ENCODE results near the gene MOGAT1. TPM values are rescaled to one million over a fixed set of nuclear protein-coding genes. Genes with fewer than 3 reads are reported as not detected.
"Not testable (repeated sequence)": the region's sequence is repeated elsewhere in the genome, so short reads cannot be mapped to it uniquely, and the experiment has no call there.

Gene MOGAT1
- polyA plus RNA-seq, 1 donor, result not detected

- DNase-seq, result peak; percentile 56 to 80
- H3K36me3 ChIP-seq (ENCODE audit: control insufficient read depth, insufficient read depth, low read length), result no peaks in the 10 kb centered on the region
- H3K9me3 ChIP-seq (ENCODE audit: control insufficient read depth, low read depth, low read length), result no peaks in the 10 kb centered on the region
- no peak overlapping the region for H3K4me3 ChIP-seq (ENCODE audit: low read length)
- H3K27ac ChIP-seq (ENCODE audit: low read length), result no peak overlapping the region
- 50% methylated on average over 1 of the region's 16 CpGs for WGBS (ENCODE audit: insufficient coverage, low lambda C conversion rate)
- H3K27me3 ChIP-seq (ENCODE audit: control insufficient read depth, insufficient read depth, low read length), result no peaks in the 10 kb centered on the region
- H3K4me1 ChIP-seq (ENCODE audit: control insufficient read depth, insufficient read depth, low read length), result peaks cover 5% of the 10 kb centered on the region
Measured at GRCh38 chr2:222709191-222709891, 37.9 kb downstream of the MOGAT1 start.

- Histone ChIP-seq H3K27me3 (ENCODE audit: control insufficient read depth, insufficient read depth, low read length) (no peaks in the 10 kb centered on the region), H3K4me1 (ENCODE audit: control insufficient read depth, insufficient read depth, low read length) (peaks cover 10% of the 10 kb centered on the region), H3K4me3 (ENCODE audit: low read length) (no peak overlapping the region), H3K9me3 (ENCODE audit: control insufficient read depth, low read depth, low read length) (no peaks in the 10 kb centered on the region), H3K27ac (ENCODE audit: low read length) (no peak overlapping the region), H3K36me3 (ENCODE audit: control insufficient read depth, insufficient read depth, low read length) (no peaks in the 10 kb centered on the region)
- WGBS (ENCODE audit: insufficient coverage, low lambda C conversion rate), result no CpG with 5 or more reads among the region's 3 CpGs
- DNase-seq, result no peak
Measured at GRCh38 chr2:222710736-222711135, 39.3 kb downstream of the MOGAT1 start.

GRCh38 chr2:222711315-222711940 lies 40.0 kb downstream of the MOGAT1 start:
- DNase-seq, result no peak
- 80% methylated on average over 3 of the region's 10 CpGs for WGBS (ENCODE audit: insufficient coverage, low lambda C conversion rate)

GRCh38 chr2:222713002-222713401 lies 41.5 kb downstream of the MOGAT1 start:
- Histone ChIP-seq H3K4me3 (ENCODE audit: low read length) (no peak overlapping the region), H3K36me3 (ENCODE audit: control insufficient read depth, insufficient read depth, low read length) (no peaks in the 10 kb centered on the region), H3K4me1 (ENCODE audit: control insufficient read depth, insufficient read depth, low read length) (peaks cover 10% of the 10 kb centered on the region), H3K27ac (ENCODE audit: low read length) (no peak overlapping the region), H3K27me3 (ENCODE audit: control insufficient read depth, insufficient read depth, low read length) (no peaks in the 10 kb centered on the region), H3K9me3 (ENCODE audit: control insufficient read depth, low read depth, low read length) (no peaks in the 10 kb centered on the region)
- WGBS (ENCODE audit: insufficient coverage, low lambda C conversion rate), result 80% methylated on average over 1 of the region's 3 CpGs
- no peak for DNase-seq

More at GRCh38 chr2:222711315-222711940, 40.0 kb downstream of the MOGAT1 start:
- Histone ChIP-seq H3K27me3 (ENCODE audit: control insufficient read depth, insufficient read depth, low read length) (no peaks in the 10 kb centered on the region), H3K4me1 (ENCODE audit: control insufficient read depth, insufficient read depth, low read length) (peaks cover 10% of the 10 kb centered on the region), H3K27ac (ENCODE audit: low read length) (no peak overlapping the region), H3K9me3 (ENCODE audit: control insufficient read depth, low read depth, low read length) (no peaks in the 10 kb centered on the region), H3K4me3 (ENCODE audit: low read length) (no peak overlapping the region), H3K36me3 (ENCODE audit: control insufficient read depth, insufficient read depth, low read length) (no peaks in the 10 kb centered on the region)

DNA sequence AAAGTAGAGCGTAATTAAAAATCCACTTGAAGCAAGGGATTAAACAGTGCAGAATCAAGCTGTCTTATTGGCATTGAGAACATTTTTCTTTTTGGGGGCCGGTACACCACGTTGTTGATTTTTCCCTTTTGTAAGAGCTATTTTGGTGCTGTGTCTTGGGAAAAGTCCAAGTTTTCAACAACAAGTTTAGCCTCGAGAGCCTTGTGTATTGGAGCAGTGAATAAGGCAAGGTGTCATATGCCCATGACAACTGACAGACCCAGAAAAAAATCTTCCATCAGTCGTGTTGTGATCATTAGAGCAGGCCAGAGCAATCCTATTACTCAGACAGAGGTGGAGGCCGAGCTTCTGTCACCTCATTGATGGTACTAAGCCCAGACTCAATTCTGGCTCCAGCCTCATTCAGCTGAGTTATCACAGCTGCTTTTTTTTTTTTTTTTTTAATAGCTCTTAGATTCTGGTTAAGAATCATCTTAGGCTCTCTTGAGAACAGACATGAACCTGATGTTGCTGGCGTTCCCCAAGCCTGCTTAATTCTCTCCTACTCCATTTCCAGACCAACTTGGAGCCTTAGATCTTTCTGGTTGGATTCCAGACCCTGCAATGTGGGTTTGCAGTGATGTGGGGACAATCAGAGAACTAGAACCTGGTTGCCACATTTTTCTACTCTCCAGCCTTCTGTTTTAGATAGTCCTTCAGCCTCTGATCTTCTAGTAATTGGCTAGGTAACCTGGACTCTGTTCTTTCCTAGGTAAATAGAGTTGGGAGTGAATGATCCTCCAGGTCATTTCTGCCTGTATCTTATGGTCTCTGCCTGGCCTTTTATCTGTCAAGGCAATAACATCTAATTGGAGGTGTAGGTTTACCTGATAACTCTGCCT lies 43.1 kb downstream of the MOGAT1 start:
- Histone ChIP-seq H3K27me3 (ENCODE audit: control insufficient read depth, insufficient read depth, low read length) (no peaks in the 10 kb centered on the region), H3K4me1 (ENCODE audit: control insufficient read depth, insufficient read depth, low read length) (peaks cover 10% of the 10 kb centered on the region), H3K9me3 (ENCODE audit: control insufficient read depth, low read depth, low read length) (no peaks in the 10 kb centered on the region), H3K27ac (ENCODE audit: low read length) (no peak overlapping the region), H3K36me3 (ENCODE audit: control insufficient read depth, insufficient read depth, low read length) (no peaks in the 10 kb centered on the region), H3K4me3 (ENCODE audit: low read length) (no peak overlapping the region)
- peak; percentile 49 to 77 for DNase-seq
- 75% methylated on average over 2 of the region's 7 CpGs for WGBS (ENCODE audit: insufficient coverage, low lambda C conversion rate)

DNA sequence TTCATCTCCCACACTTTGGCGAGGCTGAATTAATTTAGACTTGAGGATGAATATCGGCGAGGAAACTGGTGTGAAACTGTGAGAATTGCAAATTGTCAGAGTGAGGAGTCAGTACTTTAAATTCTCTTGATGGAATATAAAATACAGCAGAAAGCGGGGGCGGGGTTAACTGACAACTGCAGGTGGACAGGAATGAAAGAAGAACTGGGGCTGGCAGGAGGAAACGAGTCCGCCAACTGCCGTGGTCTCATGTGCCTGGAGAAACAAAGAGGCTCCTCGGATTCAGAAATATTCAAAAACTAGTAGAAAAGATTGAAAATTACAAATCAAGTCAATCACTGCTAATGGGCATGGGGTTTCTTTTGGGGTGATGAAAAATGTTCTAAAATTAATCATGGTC lies 44.3 kb downstream of the MOGAT1 start:
- Histone ChIP-seq H3K27ac (ENCODE audit: low read length) (no peak overlapping the region), H3K4me1 (ENCODE audit: control insufficient read depth, insufficient read depth, low read length) (peaks cover 10% of the 10 kb centered on the region), H3K36me3 (ENCODE audit: control insufficient read depth, insufficient read depth, low read length) (no peaks in the 10 kb centered on the region), H3K27me3 (ENCODE audit: control insufficient read depth, insufficient read depth, low read length) (no peaks in the 10 kb centered on the region), H3K9me3 (ENCODE audit: control insufficient read depth, low read depth, low read length) (no peaks in the 10 kb centered on the region), H3K4me3 (ENCODE audit: low read length) (no peak overlapping the region)
- 81% methylated on average over 4 of the region's 9 CpGs for WGBS (ENCODE audit: insufficient coverage, low lambda C conversion rate)
- DNase-seq, result no peak

DNA sequence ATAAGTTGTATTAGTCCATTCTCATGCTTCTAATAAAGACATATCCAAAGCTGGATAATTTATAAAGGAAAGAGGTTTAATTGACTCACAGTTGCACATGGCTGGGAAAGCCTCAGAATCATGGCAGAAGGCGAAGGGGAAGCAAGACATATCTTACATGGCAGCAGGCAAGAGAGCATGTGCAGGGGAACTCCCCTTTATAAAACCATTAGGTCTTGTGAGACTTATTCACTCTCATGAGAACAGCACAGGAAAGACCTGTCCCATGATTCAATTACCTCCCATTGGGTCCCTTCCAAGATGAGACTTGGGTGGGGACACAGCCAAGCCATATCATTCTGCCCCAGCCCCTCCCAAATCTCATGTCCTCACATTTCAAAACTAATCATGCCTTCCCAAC lies 48.3 kb downstream of the MOGAT1 start:
- H3K9me3 ChIP-seq (ENCODE audit: control insufficient read depth, low read depth, low read length); H3K36me3 ChIP-seq (ENCODE audit: control insufficient read depth, insufficient read depth, low read length); DNase-seq; H3K4me3 ChIP-seq (ENCODE audit: low read length); H3K4me1 ChIP-seq (ENCODE audit: control insufficient read depth, insufficient read depth, low read length); H3K27me3 ChIP-seq (ENCODE audit: control insufficient read depth, insufficient read depth, low read length); H3K27ac ChIP-seq (ENCODE audit: low read length): not testable (repeated sequence)
- WGBS (ENCODE audit: insufficient coverage, low lambda C conversion rate), result no CpG with 5 or more reads among the region's 1 CpG

GRCh38 chr2:222721597-222721996 lies 50.1 kb downstream of the MOGAT1 start:
- not testable (repeated sequence) for H3K4me1 ChIP-seq (ENCODE audit: control insufficient read depth, insufficient read depth, low read length); H3K36me3 ChIP-seq (ENCODE audit: control insufficient read depth, insufficient read depth, low read length); H3K4me3 ChIP-seq (ENCODE audit: low read length); H3K27ac ChIP-seq (ENCODE audit: low read length); H3K27me3 ChIP-seq (ENCODE audit: control insufficient read depth, insufficient read depth, low read length); DNase-seq; H3K9me3 ChIP-seq (ENCODE audit: control insufficient read depth, low read depth, low read length)
- WGBS (ENCODE audit: insufficient coverage, low lambda C conversion rate), result no CpG with 5 or more reads among the region's 2 CpGs

- no peak overlapping the region for H3K27ac ChIP-seq (ENCODE audit: low read length)
- H3K27me3 ChIP-seq (ENCODE audit: control insufficient read depth, insufficient read depth, low read length), result no peaks in the 10 kb centered on the region
- H3K4me1 ChIP-seq (ENCODE audit: control insufficient read depth, insufficient read depth, low read length), result peaks cover 4% of the 10 kb centered on the region
- WGBS (ENCODE audit: insufficient coverage, low lambda C conversion rate), result no CpG with 5 or more reads among the region's 2 CpGs
- H3K9me3 ChIP-seq (ENCODE audit: control insufficient read depth, low read depth, low read length), result no peaks in the 10 kb centered on the region
- H3K4me3 ChIP-seq (ENCODE audit: low read length), result no peak overlapping the region
- no peak for DNase-seq
- no peaks in the 10 kb centered on the region for H3K36me3 ChIP-seq (ENCODE audit: control insufficient read depth, insufficient read depth, low read length)
Measured at GRCh38 chr2:222722327-222722946, 51.0 kb downstream of the MOGAT1 start.

DNA sequence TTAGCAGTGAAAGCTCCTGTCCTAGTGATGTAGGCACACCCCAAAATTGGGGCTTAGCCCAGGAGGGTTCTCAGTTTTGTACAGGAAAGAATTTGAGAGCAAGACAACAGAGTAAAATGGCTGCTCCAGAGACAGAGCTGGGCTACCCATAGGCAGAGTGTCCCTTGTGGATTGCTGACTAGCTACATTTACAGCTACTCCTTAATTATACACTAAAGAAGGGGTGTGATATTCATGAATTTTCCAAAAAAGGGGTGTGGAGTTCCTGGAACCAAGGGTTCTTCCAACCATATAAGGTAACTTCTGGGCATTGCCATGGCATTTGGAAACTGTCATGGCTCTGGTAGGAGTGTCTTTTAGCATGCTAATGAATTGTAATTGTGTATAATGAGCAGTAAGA lies 52.8 kb downstream of the MOGAT1 start:
- H3K27me3 ChIP-seq (ENCODE audit: control insufficient read depth, insufficient read depth, low read length), result no peaks in the 10 kb centered on the region
- DNase-seq, result no peak

More for the DNA sequence above, 52.8 kb downstream of the MOGAT1 start:
- Histone ChIP-seq H3K27ac (ENCODE audit: low read length) (no peak overlapping the region), H3K9me3 (ENCODE audit: control insufficient read depth, low read depth, low read length) (no peaks in the 10 kb centered on the region), H3K4me3 (ENCODE audit: low read length) (no peak overlapping the region), H3K4me1 (ENCODE audit: control insufficient read depth, insufficient read depth, low read length) (peaks cover 4% of the 10 kb centered on the region), H3K36me3 (ENCODE audit: control insufficient read depth, insufficient read depth, low read length) (no peaks in the 10 kb centered on the region)

All from large intestine (tissue), 3 donors.